GM19238 (cell line): Measurements from ENCODE around the gene SESN1.
"Not testable (repeated sequence)": the region's sequence is repeated elsewhere in the genome, so short reads cannot be mapped to it uniquely, and the experiment has no call there.

Experiments used
- DNase-seq: peaks from one replicate; pipeline ENCODE4 v3.0.0; 2011; ENCODE audit warnings: low spot score; ENCODE audit not compliant: insufficient read length

The SESN1 gene

DNA sequence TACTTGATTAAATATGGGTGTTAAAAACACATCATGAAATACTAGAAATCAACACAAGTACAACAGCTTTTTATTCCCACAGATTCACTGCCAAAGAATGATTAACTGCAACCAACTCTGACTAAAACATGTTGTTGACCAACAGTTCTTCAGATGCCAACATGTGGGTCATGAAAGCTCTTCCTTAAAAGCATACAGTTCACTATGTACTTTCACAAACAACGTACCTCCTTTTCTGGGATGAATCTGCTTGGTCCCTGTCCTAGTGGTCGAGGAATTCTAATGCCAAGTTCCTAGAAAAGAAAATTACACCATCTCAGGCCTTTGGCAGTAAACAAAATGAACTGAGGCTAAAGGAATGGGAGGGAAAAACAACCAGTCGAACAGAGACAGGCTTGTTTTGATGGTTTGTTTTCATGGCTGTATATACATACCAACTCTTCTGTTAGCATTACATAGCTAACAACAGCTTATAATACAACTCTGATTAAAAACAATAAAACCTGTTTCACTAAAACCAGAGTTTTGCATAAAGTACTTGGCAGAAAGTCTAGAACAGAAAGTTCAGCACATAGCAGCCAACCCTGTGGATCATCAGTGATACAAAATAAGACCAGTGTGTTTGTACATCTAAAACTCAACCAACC is 92.5 kb downstream of the SESN1 start:
- DNase-seq, result no peak

- DNase-seq, result no peak
Measured at GRCh38 chr6:109001291-109001894, 93.3 kb downstream of the SESN1 start.

DNA sequence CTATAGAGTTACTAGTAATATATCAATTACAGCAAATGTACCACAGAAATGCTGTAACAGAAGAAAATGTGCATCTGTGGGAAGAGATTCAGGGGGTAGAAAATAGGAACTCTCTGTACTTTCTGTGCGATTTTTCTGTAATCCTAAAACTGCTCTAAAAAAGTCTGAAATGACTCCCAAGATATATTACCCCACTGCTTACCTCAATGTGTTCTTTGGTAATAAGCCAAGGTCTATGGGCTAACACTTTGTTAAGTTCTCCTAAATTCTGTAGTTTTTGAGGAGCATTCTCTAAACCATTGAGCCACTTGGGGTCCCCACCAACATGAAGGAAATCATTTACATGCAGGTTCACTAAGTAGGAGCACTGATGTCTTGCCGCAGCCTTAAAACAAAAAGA is 94.4 kb downstream of the SESN1 start:
- no peak for DNase-seq

- no peak for DNase-seq
Measured at GRCh38 chr6:108999428-108999827, 95.2 kb downstream of the SESN1 start.

DNA sequence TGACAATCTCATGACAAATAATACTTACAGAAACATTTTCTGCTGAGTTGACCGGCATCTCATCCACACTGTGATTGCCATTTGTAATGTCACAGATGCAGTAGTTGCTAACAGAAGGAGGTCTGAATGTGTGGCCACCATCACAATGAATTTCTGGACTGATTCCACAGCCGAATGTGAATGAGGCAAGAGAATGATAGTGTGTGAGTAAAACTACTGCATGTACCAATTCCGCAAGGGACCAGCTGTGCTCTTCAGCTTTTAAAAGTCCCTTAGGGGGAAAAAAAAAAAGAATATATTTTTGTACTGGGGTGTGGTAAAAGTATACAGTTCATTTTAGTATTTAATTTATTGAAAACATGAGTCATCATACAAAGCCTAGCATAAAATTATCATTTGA is 96.2 kb downstream of the SESN1 start:
- no peak for DNase-seq

GRCh38 chr6:108996208-108996607 is 98.4 kb downstream of the SESN1 start:
- DNase-seq, result no peak

- no peak for DNase-seq
Measured at GRCh38 chr6:108995296-108995695, 99.3 kb downstream of the SESN1 start.

- DNase-seq, result no peak
Measured at GRCh38 chr6:108993876-108994275, 100.8 kb downstream of the SESN1 start.

DNA sequence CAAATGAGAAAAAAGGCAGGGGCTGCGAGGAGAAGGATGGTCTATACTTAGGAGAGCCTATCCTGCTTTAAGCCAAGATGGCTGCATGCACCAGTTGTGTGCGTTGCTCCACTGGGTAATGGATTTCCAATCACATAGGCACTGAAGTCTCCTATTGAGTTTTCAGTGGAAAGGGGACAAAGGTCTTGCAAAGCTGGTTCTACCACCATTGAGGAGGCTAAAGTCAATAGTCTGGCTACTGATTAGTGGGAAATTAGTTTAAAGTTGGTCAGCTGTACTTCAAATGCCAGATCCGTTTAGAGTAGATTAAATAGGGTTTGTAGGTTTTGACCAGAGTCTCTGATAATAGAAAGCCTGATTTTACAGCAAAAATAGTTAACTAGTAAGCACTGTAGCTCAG is 104.9 kb downstream of the SESN1 start:
- no peak for DNase-seq

GRCh38 chr6:108988765-108989164 is 105.9 kb downstream of the SESN1 start:
- DNase-seq, result no peak

DNA sequence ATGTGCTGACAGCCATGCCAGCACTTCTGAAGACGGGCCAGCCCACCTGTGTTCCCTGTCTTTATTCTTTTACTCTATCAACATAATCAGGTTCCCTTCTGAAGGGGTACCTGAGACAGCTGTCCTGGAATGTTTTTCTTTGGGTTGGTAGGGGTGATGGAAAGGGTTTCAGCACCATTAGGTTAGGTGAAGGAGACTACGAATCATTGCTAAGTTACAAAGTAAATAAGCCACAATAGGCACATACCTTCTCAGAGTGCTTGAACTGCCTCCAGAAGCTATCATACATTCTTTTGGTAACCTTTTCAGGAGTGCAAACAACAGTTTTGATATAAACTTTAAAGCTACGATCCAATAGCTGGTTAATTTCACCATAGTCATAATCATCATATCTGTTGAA is 106.3 kb downstream of the SESN1 start:
- no peak for DNase-seq

- no peak for DNase-seq
Measured at GRCh38 chr6:108987156-108987555, 107.5 kb downstream of the SESN1 start.

DNA sequence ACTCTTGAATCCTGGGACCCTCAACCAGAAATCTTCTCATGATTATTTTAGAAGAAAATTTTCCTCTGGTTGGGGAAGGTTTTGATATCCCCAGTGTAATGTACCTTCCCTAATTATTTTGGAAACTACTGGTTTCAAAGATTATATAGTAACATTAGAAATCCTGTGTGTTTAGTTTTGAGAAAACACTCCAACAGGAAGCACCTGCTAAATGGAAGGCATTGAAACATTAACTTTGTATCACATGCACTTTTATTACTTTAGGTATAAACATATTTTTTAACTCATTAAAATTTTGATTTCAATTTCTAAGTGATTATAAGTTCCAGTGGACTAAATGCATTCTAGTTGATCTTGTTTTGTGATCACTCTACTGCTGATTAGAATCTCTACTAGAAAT is 109.3 kb downstream of the SESN1 start:
- DNase-seq, result no peak

- no peak for DNase-seq
Measured at GRCh38 chr6:108983151-108983550, 111.5 kb downstream of the SESN1 start.

DNA sequence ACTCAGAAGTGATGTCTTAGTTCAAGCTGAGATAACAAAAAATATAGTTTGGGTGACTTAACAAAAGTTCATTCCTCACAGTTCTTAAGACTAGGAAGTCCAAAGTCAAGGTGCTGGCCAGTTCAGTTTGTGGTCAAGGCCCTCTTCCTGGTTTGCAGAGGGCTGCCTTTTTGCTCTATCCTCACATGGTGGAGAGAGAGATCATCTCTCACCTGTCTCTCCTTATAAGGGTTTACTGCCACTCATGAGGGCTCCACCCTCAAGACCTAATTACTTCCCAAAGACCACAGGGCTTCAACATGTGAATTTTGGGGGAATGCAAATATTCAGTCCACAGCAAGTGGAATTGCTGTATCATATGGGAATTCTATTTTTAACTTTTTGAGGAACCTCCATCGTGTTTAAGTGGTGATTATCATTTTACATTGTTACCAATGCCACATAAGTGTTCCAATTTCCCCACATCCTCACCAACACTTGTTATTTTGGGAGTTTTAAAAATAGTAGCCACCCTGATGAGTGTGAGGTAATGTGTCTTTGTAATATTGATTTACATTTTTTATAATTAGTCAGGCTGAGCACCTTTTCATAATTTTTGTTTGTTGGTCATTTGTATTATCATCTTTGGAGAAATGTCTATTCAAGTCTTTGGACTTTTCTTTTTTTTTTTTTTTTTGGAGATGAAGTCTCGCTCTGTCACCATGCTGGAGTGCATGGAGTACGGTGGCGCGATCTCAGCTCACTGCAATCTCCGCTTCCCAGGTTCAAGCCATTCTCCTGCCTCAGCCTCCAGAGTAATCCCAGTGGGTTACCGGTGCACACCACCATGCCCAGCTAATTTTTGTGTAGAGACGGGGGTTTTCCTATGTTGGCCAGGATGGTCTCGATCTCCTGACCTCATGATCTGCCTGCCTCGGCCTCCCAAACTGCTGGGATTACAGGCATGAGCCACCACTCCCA is 112.2 kb downstream of the SESN1 start:
- DNase-seq, result no peak

GRCh38 chr6:108978638-108979037 is 116.0 kb downstream of the SESN1 start:
- DNase-seq, result not testable (repeated sequence)

DNA sequence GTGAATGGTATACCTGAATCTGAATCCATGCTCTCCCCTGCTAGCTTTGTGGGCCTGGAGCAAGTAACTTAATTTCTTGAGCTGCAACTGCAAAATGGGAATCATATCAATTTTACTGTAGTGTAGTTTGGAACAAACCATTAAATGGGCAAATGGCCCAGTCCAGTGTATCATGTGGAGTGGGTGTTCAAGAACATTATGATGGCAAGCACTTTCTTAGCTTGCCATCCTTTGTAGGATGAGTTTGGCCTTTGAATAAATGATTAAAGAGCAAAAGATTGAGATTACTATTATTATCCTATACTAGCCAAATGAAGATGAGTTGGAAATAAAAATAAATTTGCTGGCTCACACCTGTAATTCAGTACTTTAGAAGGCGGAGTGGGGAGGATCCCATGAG is 120.4 kb downstream of the SESN1 start:
- DNase-seq, result no peak

DNA sequence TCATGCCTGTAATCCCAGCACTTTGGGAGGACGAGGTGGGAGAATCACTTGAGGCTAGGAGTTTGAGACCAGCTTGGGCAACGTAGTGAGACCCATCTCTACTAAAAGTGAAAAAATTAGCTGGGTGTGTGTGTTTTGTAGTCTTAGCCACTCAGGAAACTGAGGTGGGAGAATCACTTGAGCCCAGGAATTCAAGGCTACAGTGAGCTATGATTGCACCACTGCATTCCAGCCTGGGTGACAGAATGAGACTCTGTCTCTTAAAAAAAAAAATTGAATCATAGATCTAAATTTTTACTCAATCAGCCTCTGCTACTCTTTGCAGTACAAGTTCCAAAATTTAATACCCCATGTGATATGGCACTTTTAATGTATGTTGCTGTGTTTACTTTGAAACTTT is 124.9 kb downstream of the SESN1 start:
- no peak for DNase-seq

DNA sequence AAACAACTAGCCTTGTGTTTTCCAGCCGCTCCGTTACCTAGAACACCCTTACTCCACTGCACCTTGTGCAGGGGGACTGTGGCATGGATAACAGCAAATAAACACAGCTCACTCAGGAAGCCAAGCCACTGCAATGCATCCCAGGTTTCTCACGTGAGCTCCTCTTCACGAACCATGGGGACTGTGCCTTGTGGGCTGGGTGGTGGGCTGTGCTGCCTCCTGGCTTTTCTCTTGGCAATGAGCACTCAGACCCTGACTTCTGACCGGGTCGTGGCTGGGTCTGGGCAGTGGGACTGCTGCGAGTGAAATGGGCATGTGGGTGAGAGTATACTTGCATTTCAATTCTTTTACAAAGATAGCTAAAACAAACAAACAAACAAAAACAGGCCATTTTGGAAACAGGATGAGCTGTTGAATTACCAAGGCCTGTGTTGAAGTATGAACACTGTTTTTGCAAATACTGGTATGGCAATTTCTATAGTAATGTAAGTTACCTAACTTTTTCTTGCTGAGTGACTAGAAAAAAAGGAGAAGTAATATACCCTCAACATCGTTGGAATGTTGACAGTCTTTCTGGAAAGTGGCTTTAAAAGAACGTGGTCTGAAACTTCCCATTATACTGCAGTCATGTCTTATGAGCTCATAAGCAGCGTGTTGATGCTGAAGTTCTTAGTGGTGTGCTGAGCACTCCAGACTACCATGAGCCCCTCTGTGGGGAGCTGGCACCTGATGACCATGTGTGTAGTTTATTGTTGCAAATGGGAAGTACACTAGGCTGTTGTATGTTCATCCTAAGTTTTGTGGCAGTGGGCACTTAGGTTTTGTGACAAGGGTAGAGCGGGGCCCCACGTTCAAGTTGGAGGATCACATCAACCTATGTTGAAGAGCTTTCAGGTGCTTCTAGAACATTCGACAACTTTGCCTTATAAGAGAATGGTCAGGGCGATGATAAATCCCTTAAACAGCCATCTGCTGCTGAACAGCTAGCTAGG is 126.0 kb downstream of the SESN1 start:
- no peak for DNase-seq

DNA sequence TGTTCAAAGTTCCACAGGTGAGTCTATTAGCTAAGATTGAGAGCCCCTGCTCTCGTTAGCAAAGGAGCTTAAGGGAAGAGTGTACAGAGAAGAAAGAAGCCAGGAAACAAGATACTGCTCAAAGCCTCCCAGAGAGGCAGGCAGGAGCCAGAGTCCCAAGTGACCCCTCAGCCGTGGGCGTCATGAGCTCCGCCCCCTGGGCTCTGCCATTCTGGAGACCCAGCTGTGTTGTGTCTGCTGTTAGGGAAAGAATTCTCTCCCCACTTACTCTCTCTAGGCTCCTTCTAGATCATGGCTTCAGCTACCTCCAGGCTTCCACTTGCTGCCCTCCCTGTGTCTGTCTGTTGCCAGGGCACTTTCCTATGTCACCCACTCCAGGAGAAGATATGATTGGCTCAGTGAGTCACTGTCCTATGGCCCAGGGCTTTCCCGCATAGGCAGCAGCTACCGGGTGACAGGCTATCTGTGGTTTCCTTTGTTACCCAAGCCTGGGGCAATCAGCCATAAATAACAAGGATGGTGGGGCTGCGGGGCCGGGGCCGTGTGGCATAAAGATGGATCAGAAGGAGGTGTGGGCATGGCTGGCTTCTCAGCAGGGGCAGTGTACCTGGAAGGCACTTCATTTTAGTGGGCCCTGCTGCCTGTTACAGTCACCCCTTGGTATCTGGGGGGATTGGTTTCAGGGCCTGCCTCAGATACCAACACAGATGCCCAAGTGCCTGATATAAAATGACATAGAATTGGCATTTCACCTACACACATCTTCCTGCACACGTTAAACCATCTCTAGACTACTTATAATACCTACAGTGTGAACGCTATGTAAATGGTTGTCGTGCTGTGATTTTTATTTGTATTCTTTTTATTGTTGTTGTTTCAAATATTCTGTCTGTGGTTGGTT is 127.5 kb downstream of the SESN1 start:
- DNase-seq, result no peak
